Astrocyte (in vitro differentiated cells and primary cell): Measurements from ENCODE around the gene SEC14L3. TPM values are rescaled to one million over a fixed set of nuclear protein-coding genes. Genes with fewer than 3 reads are reported as not detected.

Experiments
- DNase-seq: peaks from one replicate; pipeline ENCODE4 v3.0.0-alpha.2; 2010; ENCODE audit warnings: low read depth
- FAIRE-seq: peaks from 2 replicates; lab custom pipeline; 2011; peaks lifted over from hg19 to GRCh38; lab: Jason Lieb, UNC
- H2AFZ ChIP-seq: 2 replicates; pipeline ENCODE4 v1.6.0; 2012; ENCODE audit warnings: low read depth, low read length, inconsistent platforms
- H3K27ac ChIP-seq: 2 replicates; pipeline ENCODE4 v1.5.1; 2011; ENCODE audit warnings: low read depth, low read length, inconsistent platforms
- H3K27me3 ChIP-seq: 2 replicates; pipeline ENCODE4 v1.6.0; 2011; ENCODE audit warnings: low read length, inconsistent platforms; ENCODE audit not compliant: insufficient read depth
- H3K36me3 ChIP-seq: 2 replicates; pipeline ENCODE4 v1.5.1; 2011; ENCODE audit warnings: low read length, inconsistent platforms; ENCODE audit not compliant: insufficient read depth
- H3K4me1 ChIP-seq: 2 replicates; pipeline ENCODE4 v1.5.1; 2011; ENCODE audit warnings: low read length, inconsistent platforms; ENCODE audit not compliant: insufficient read depth
- H3K4me2 ChIP-seq: 2 replicates; pipeline ENCODE4 v1.6.0; 2012; ENCODE audit warnings: low read length, inconsistent platforms
- H3K4me3 ChIP-seq: 2 replicates; pipeline ENCODE4 v1.5.1; 2011; ENCODE audit warnings: low read depth, mild to moderate bottlenecking, low read length, inconsistent platforms; ENCODE audit not compliant: insufficient read depth
- H3K79me2 ChIP-seq: 2 replicates; pipeline ENCODE4 v1.6.0; 2012; ENCODE audit warnings: mild to moderate bottlenecking, low read length, inconsistent platforms; ENCODE audit not compliant: insufficient read depth
- H3K9ac ChIP-seq: 2 replicates; pipeline ENCODE4 v1.6.0; 2012; ENCODE audit warnings: mild to moderate bottlenecking, low read length, inconsistent platforms
- H3K9me3 ChIP-seq: 2 replicates; pipeline ENCODE4 v1.5.1; 2012; ENCODE audit warnings: low read depth, mild to moderate bottlenecking, low read length, inconsistent platforms; ENCODE audit not compliant: insufficient read depth
- H4K20me1 ChIP-seq: 2 replicates; pipeline ENCODE4 v1.6.0; 2012; ENCODE audit warnings: low read length, inconsistent platforms; ENCODE audit not compliant: insufficient read depth
- H3K27ac Mint-ChIP-seq: one replicate; pipeline ENCODE4 v1.8.0; 2021; ENCODE audit warnings: mild to moderate bottlenecking, mixed read lengths; ENCODE audit not compliant: unreplicated experiment
- H3K27me3 Mint-ChIP-seq: one replicate; pipeline ENCODE4 v1.8.0; 2021; ENCODE audit warnings: low read depth, mixed read lengths; ENCODE audit not compliant: unreplicated experiment
- H3K36me3 Mint-ChIP-seq: one replicate; pipeline ENCODE4 v1.8.0; 2021; ENCODE audit warnings: low read depth, mixed read lengths; ENCODE audit not compliant: unreplicated experiment
- H3K4me1 Mint-ChIP-seq: one replicate; pipeline ENCODE4 v1.8.0; 2021; ENCODE audit warnings: low read depth, mixed read lengths; ENCODE audit not compliant: unreplicated experiment
- H3K4me3 Mint-ChIP-seq: one replicate; pipeline ENCODE4 v1.8.0; 2021; ENCODE audit warnings: mild to moderate bottlenecking, moderate library complexity, mixed read lengths; ENCODE audit not compliant: unreplicated experiment
- H3K9me3 Mint-ChIP-seq: one replicate; pipeline ENCODE4 v1.8.0; 2021; ENCODE audit warnings: mild to moderate bottlenecking, mixed read lengths; ENCODE audit not compliant: unreplicated experiment
- EZH2 ChIP-seq: IDR thresholded peaks from 2 replicates; pipeline ENCODE4 v1.6.1; 2012; ENCODE audit warnings: mild to moderate bottlenecking, low read length, inconsistent platforms; ENCODE audit not compliant: insufficient read depth
- total RNA-seq: library from RNA; stranded (reverse); gene quantifications from 2 replicates; pipeline ENCODE4 v1.2.1, GENCODE V29; 2021
- TF ChIP-seq, protein P1 (sequence below): IDR thresholded peaks from 2 replicates; pipeline ENCODE4 v1.5.1; 2011; ENCODE audit warnings: low read depth, mild to moderate bottlenecking, inconsistent platforms, low read length, moderate library complexity; ENCODE audit not compliant: insufficient read depth

Gene SEC14L3
- total RNA-seq, 1 donor from 2014 or later, result not detected

DNA sequence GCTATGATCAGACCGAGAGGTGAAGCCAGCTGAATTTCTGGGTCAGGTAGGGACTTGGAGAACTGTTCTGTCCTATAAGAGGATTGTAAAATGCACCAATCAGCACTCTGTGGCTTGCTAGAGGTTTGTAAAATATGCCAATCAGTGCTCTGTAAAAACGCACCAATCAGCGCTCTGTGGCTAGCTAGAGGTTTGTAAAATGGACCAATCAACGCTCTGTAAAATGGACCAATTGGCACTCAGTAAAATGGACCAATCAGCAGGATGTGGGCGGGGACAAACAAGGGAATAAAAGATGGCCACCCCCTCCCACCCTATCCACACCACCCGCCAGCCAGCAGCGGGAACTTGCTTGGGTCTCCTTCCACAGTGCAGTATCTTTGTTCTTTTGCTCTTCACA lies 40.1 kb upstream of the SEC14L3 start:
- Histone ChIP-seq H2AFZ (no peak overlapping the region), H3K9me3 (no peaks in the 10 kb centered on the region), H3K36me3 (no peaks in the 10 kb centered on the region), H3K9ac (no peak overlapping the region), H3K4me1 (no peaks in the 10 kb centered on the region), H4K20me1 (no peaks in the 10 kb centered on the region), H3K4me2 (no peak overlapping the region), H3K27ac (no peak overlapping the region), H3K4me3 (no peak overlapping the region), H3K27me3 (peaks cover 7% of the 10 kb centered on the region), H3K79me2 (no peaks in the 10 kb centered on the region)
- H3K9me3 Mint-ChIP-seq, result peaks cover 3% of the 10 kb centered on the region
- H3K4me3 Mint-ChIP-seq, result no peak overlapping the region
- TF ChIP-seq, protein P1, sequence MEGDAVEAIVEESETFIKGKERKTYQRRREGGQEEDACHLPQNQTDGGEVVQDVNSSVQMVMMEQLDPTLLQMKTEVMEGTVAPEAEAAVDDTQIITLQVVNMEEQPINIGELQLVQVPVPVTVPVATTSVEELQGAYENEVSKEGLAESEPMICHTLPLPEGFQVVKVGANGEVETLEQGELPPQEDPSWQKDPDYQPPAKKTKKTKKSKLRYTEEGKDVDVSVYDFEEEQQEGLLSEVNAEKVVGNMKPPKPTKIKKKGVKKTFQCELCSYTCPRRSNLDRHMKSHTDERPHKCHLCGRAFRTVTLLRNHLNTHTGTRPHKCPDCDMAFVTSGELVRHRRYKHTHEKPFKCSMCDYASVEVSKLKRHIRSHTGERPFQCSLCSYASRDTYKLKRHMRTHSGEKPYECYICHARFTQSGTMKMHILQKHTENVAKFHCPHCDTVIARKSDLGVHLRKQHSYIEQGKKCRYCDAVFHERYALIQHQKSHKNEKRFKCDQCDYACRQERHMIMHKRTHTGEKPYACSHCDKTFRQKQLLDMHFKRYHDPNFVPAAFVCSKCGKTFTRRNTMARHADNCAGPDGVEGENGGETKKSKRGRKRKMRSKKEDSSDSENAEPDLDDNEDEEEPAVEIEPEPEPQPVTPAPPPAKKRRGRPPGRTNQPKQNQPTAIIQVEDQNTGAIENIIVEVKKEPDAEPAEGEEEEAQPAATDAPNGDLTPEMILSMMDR, result no peak
- no peak for TF ChIP-seq EZH2
- no peaks in the 10 kb centered on the region for H3K4me1 Mint-ChIP-seq
- H3K36me3 Mint-ChIP-seq, result no peaks in the 10 kb centered on the region
- DNase-seq (no peak), FAIRE-seq (no peak)
- peaks cover 20% of the 10 kb centered on the region for H3K27me3 Mint-ChIP-seq
- H3K27ac Mint-ChIP-seq, result no peak overlapping the region

DNA sequence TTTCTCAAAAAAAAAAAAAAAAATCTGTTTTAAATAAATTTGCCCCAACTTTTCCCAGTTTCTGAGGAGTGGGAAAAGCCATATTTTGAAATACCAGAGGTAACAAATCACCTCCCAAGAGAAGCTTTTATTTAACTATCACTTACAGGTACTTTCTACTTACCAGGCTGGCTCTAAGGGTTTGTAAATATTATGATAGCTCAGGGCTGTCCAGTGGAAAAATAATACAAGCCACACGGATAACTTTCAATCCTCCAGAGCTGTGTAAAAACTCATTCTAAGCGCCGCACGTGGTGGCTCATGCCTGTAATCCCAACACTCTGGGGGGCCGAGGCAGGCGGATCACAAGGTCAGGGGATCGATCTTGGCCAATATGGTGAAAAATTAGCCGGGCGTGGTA lies 39.3 kb upstream of the SEC14L3 start:
- Mint-ChIP-seq H3K27me3 (peaks cover 15% of the 10 kb centered on the region), H3K36me3 (no peaks in the 10 kb centered on the region), H3K27ac (no peak overlapping the region), H3K4me3 (no peak overlapping the region), H3K9me3 (peaks cover 3% of the 10 kb centered on the region), H3K4me1 (no peaks in the 10 kb centered on the region)
- TF ChIP-seq, protein P1, result no peak
- no peak for TF ChIP-seq EZH2
- DNase-seq (no peak), FAIRE-seq (no peak)
- Histone ChIP-seq H3K9ac (no peak overlapping the region), H3K4me3 (no peak overlapping the region), H2AFZ (no peak overlapping the region), H3K27ac (no peak overlapping the region), H3K36me3 (no peaks in the 10 kb centered on the region), H3K4me1 (no peaks in the 10 kb centered on the region), H3K4me2 (no peak overlapping the region), H3K27me3 (peaks cover 2% of the 10 kb centered on the region), H3K79me2 (no peaks in the 10 kb centered on the region), H4K20me1 (no peaks in the 10 kb centered on the region), H3K9me3 (no peaks in the 10 kb centered on the region)

DNA sequence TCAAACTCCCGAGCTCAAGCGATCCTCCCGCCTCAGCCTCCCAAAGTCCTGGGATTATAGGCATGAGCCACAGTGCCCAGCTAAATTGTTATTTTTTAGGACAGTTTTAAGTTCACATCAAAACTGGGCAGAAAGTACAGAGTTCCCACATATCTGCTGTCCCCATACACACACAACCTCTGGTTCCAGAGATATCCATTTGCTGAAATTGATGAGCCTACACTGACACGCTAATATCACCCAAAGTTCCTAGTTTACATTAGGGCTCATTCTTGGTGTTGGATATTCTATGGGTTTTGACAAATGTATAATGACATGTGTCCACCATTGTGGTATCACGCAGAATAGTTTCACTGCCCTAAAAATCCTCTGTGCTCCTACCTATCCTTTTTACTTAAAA lies 36.4 kb upstream of the SEC14L3 start:
- TF ChIP-seq, protein P1, result no peak
- TF ChIP-seq EZH2, result no peak
- Mint-ChIP-seq H3K4me1 (no peaks in the 10 kb centered on the region), H3K27ac (no peak overlapping the region), H3K4me3 (no peak overlapping the region), H3K9me3 (peaks cover 2% of the 10 kb centered on the region), H3K27me3 (peaks cover 7% of the 10 kb centered on the region), H3K36me3 (no peaks in the 10 kb centered on the region)
- no peak overlapping the region for H3K4me3 ChIP-seq
- H3K27ac ChIP-seq, result no peak overlapping the region
- H3K27me3 ChIP-seq, result peaks cover 11% of the 10 kb centered on the region
- no peaks in the 10 kb centered on the region for H3K9me3 ChIP-seq
- H3K79me2 ChIP-seq, result no peaks in the 10 kb centered on the region
- H3K4me1 ChIP-seq, result no peaks in the 10 kb centered on the region
- DNase-seq (no peak), FAIRE-seq (no peak)
- no peaks in the 10 kb centered on the region for H3K36me3 ChIP-seq
- no peak overlapping the region for H2AFZ ChIP-seq
- H3K4me2 ChIP-seq, result no peak overlapping the region
- no peak overlapping the region for H3K9ac ChIP-seq
- no peaks in the 10 kb centered on the region for H4K20me1 ChIP-seq
